Measurements from ENCODE around the gene EPS15.

DNA sequence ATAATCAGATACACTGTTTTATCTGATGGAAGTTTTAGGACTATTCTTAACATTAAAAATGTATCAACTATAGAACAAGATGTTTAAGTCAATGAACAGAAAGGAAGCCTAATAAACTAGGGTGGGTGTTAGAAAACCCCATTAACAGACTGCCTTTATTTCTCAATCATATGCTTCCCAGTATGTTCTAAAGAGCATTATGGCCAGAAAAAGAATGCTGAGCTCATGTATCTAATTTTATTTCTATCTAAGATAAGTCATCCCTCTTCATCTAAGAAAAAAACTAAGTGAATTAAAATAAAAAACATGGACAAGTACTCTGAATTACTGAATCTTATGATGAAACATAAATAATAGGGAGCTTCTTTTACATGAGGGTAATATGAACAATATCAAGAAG lies 102.2 kb downstream of the EPS15 start:
- TF ChIP-seq, protein P1, sequence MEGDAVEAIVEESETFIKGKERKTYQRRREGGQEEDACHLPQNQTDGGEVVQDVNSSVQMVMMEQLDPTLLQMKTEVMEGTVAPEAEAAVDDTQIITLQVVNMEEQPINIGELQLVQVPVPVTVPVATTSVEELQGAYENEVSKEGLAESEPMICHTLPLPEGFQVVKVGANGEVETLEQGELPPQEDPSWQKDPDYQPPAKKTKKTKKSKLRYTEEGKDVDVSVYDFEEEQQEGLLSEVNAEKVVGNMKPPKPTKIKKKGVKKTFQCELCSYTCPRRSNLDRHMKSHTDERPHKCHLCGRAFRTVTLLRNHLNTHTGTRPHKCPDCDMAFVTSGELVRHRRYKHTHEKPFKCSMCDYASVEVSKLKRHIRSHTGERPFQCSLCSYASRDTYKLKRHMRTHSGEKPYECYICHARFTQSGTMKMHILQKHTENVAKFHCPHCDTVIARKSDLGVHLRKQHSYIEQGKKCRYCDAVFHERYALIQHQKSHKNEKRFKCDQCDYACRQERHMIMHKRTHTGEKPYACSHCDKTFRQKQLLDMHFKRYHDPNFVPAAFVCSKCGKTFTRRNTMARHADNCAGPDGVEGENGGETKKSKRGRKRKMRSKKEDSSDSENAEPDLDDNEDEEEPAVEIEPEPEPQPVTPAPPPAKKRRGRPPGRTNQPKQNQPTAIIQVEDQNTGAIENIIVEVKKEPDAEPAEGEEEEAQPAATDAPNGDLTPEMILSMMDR (IDR thresholded peaks at IDR 0.05; ENCODE audit: insufficient read depth, low read length, poor library complexity, severe bottlenecking): no peak
- TF ChIP-seq EZH2phosphoT487 (conservative IDR thresholded peaks at IDR 0.05; ENCODE audit: low read length): no peak
